ENCODE results near the gene MTIF2. TPM values are rescaled to one million over a fixed set of nuclear protein-coding genes. Genes with fewer than 3 reads are reported as not detected.

MTIF2 gene
- total and polyA plus RNA-seq, 9 of the 15 experiments (the other 6 are each of a cell fraction or from before 2014, with no cell fraction given): 58.7 to 143 (median 105) TPM

DNA sequence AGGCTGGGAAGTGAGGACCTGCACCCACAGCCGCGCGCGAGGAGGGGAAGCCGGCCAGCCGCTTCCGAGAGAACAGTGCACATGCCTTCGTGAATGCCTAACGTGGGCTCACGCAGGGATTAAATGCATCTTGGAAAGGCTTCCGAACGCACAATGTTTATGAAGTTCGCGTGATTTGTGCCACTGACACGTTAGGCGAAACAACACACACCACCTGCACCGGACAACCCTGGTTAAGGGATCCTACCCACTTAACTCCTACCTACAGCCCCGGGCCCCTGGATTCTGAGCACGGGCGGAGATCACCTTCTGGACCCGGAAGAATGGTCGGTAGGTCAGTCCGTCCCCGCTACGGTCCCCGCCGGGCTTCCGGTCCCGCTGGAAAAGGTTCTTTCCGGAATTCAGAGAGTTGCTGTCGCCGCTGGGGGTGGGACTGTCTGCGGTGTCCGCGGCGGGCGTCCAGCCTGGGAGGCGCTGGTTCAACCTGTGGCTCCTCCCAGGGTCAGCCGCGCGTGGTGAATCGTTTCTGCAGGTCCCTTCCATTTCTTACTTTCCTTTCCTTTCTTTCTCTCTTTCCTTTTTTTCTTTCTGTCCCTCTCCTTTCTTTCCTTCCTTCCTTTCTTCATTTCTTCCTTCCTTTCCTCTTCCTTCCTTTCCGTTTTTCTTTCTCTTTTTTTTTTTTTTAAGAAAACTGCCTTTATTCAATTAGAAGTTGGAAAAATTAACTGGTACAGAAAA is at the start of gene MTIF2 (continued):
- TF ChIP-seq, protein P1, sequence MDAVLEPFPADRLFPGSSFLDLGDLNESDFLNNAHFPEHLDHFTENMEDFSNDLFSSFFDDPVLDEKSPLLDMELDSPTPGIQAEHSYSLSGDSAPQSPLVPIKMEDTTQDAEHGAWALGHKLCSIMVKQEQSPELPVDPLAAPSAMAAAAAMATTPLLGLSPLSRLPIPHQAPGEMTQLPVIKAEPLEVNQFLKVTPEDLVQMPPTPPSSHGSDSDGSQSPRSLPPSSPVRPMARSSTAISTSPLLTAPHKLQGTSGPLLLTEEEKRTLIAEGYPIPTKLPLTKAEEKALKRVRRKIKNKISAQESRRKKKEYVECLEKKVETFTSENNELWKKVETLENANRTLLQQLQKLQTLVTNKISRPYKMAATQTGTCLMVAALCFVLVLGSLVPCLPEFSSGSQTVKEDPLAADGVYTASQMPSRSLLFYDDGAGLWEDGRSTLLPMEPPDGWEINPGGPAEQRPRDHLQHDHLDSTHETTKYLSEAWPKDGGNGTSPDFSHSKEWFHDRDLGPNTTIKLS (IDR thresholded peaks at IDR 0.05; ENCODE audit: borderline replicate concordance, low read depth): peak; percentile 53; the same call in 1 of the 2 replicates
- TF ChIP-seq, protein P2, sequence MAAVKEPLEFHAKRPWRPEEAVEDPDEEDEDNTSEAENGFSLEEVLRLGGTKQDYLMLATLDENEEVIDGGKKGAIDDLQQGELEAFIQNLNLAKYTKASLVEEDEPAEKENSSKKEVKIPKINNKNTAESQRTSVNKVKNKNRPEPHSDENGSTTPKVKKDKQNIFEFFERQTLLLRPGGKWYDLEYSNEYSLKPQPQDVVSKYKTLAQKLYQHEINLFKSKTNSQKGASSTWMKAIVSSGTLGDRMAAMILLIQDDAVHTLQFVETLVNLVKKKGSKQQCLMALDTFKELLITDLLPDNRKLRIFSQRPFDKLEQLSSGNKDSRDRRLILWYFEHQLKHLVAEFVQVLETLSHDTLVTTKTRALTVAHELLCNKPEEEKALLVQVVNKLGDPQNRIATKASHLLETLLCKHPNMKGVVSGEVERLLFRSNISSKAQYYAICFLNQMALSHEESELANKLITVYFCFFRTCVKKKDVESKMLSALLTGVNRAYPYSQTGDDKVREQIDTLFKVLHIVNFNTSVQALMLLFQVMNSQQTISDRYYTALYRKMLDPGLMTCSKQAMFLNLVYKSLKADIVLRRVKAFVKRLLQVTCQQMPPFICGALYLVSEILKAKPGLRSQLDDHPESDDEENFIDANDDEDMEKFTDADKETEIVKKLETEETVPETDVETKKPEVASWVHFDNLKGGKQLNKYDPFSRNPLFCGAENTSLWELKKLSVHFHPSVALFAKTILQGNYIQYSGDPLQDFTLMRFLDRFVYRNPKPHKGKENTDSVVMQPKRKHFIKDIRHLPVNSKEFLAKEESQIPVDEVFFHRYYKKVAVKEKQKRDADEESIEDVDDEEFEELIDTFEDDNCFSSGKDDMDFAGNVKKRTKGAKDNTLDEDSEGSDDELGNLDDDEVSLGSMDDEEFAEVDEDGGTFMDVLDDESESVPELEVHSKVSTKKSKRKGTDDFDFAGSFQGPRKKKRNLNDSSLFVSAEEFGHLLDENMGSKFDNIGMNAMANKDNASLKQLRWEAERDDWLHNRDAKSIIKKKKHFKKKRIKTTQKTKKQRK (IDR thresholded peaks at IDR 0.05; ENCODE audit: borderline replicate concordance, low read depth, low read length): no peak
- no peak for TF ChIP-seq MEIS2 (IDR thresholded peaks at IDR 0.05; ENCODE audit: partially characterized antibody)
- TF ChIP-seq ELF2 (CRISPR knock-in tag; IDR thresholded peaks at IDR 0.05): peak; percentile 99
- TF ChIP-seq KDM1A (IDR thresholded peaks at IDR 0.05): no peak; a peak in 1 of 4 replicates
- TF ChIP-seq ATF7 (IDR thresholded peaks at IDR 0.05): peak; percentile 85
- peak in 1 of 2 experiments; percentile 86; a peak in 2 of 4 replicates for TF ChIP-seq SRF (CRISPR knock-in tag; IDR thresholded peaks at IDR 0.05)
- TF ChIP-seq DPF2 (IDR thresholded peaks at IDR 0.05): peak; percentile 88
- TF ChIP-seq LARP7 (IDR thresholded peaks at IDR 0.05): peak; percentile 99
- no peak for TF ChIP-seq ZNF57 (CRISPR knock-in tag; IDR thresholded peaks at IDR 0.05)
- peak; percentile 82 for TF ChIP-seq PML (IDR thresholded peaks at IDR 0.05; ENCODE audit: low read length)
- TF ChIP-seq SRSF3 (IDR thresholded peaks at IDR 0.05; ENCODE audit: insufficient read depth, low read length): no peak
- TF ChIP-seq, protein P3, sequence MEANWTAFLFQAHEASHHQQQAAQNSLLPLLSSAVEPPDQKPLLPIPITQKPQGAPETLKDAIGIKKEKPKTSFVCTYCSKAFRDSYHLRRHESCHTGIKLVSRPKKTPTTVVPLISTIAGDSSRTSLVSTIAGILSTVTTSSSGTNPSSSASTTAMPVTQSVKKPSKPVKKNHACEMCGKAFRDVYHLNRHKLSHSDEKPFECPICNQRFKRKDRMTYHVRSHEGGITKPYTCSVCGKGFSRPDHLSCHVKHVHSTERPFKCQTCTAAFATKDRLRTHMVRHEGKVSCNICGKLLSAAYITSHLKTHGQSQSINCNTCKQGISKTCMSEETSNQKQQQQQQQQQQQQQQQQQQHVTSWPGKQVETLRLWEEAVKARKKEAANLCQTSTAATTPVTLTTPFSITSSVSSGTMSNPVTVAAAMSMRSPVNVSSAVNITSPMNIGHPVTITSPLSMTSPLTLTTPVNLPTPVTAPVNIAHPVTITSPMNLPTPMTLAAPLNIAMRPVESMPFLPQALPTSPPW (CRISPR knock-in tag; IDR thresholded peaks at IDR 0.05): peak; percentile 60
- peak; percentile 26; the same call in 1 of the 2 replicates for TF ChIP-seq TCF3 (CRISPR knock-in tag; IDR thresholded peaks at IDR 0.05)
- TF ChIP-seq, protein P4, sequence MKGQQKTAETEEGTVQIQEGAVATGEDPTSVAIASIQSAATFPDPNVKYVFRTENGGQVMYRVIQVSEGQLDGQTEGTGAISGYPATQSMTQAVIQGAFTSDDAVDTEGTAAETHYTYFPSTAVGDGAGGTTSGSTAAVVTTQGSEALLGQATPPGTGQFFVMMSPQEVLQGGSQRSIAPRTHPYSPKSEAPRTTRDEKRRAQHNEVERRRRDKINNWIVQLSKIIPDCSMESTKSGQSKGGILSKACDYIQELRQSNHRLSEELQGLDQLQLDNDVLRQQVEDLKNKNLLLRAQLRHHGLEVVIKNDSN (CRISPR knock-in tag; IDR thresholded peaks at IDR 0.05): no peak
- TF ChIP-seq RBFOX2 (IDR thresholded peaks at IDR 0.05; ENCODE audit: low read depth, low read length): peak; percentile 95
- TF ChIP-seq, protein P5, sequence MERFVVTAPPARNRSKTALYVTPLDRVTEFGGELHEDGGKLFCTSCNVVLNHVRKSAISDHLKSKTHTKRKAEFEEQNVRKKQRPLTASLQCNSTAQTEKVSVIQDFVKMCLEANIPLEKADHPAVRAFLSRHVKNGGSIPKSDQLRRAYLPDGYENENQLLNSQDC (CRISPR knock-in tag; IDR thresholded peaks at IDR 0.05): peak; percentile 43; the same call in 1 of the 2 replicates
- TF ChIP-seq NCOR1 (IDR thresholded peaks at IDR 0.05): peak; percentile 79
- peak; percentile 62 for TF ChIP-seq ARHGAP35 (IDR thresholded peaks at IDR 0.05; ENCODE audit: partially characterized antibody)
- TF ChIP-seq DIDO1 (tag; IDR thresholded peaks at IDR 0.05; ENCODE audit: low read depth): peak; percentile 90
- TF ChIP-seq ZNF140 (CRISPR knock-in tag; IDR thresholded peaks at IDR 0.05): no peak
